A673 (cell line): ENCODE measurements around the gene ENDOD1. TPM values are rescaled to one million over a fixed set of nuclear protein-coding genes. Genes with fewer than 3 reads are reported as not detected.

Source experiments
- BruUV-seq: library from RNA; stranded (reverse); fragments of 400-500 nt; replicated peaks from 2 replicates; lab custom pipeline; 2021; lab: Mats Ljungman, UMichigan
- CTCF ChIA-PET: fragments of 300-600 bp; sonication (Branson Sonifier 250); formaldehyde crosslinking; loops from one replicate; lab custom pipeline; 2022; ENCODE audit warnings: antibody characterized with exemption; lab: Charles Lee
- POLR2A ChIA-PET: fragments of 300-600 bp; sonication (Branson Sonifier 250); formaldehyde crosslinking; loops from one replicate; lab custom pipeline; 2022; ENCODE audit warnings: antibody characterized with exemption; ENCODE audit not compliant: low non-redundant PET; lab: Charles Lee
- DNase-seq: peaks from one replicate; pipeline ENCODE4 v3.0.0-alpha.2; 2015; ENCODE audit warnings: low spot score
- H3K27ac ChIP-seq: fragments of 200-600 bp; sonication (generic); 2 replicates; pipeline ENCODE4 v1.5.1; 2016; ENCODE audit warnings: mixed run types, low read depth, mild to moderate bottlenecking, mixed read lengths, antibody characterized with exemption, low read length; ENCODE audit not compliant: poor library complexity, severe bottlenecking
- H3K27me3 ChIP-seq: fragments of 200-600 bp; sonication (generic); replicated peaks from 2 replicates; pipeline ENCODE4 v1.6.1; 2017; ENCODE audit warnings: mixed run types, low read depth, mild to moderate bottlenecking, mixed read lengths, antibody characterized with exemption, low read length; ENCODE audit not compliant: insufficient read depth, poor library complexity
- H3K36me3 ChIP-seq: fragments of 200-600 bp; sonication (generic); 2 replicates; pipeline ENCODE4 v1.6.1; 2016; ENCODE audit warnings: mixed run types, mild to moderate bottlenecking, mixed read lengths, antibody characterized with exemption, low read length; ENCODE audit not compliant: insufficient read depth, poor library complexity, severe bottlenecking
- H3K4me1 ChIP-seq: fragments of 200-600 bp; sonication (generic); 2 replicates; pipeline ENCODE4 v1.6.1; 2017; ENCODE audit warnings: mixed run types, mild to moderate bottlenecking, mixed read lengths, antibody characterized with exemption, low read length; ENCODE audit not compliant: insufficient read depth, poor library complexity, severe bottlenecking
- H3K4me3 ChIP-seq: fragments of 200-600 bp; sonication (generic); 2 replicates; pipeline ENCODE4 v1.5.1; 2016; ENCODE audit warnings: low read depth, mixed run types, mild to moderate bottlenecking, mixed read lengths, low read length; ENCODE audit not compliant: poor library complexity, severe bottlenecking
- H3K9me3 ChIP-seq: fragments of 200-600 bp; sonication (generic); 2 replicates; pipeline ENCODE4 v1.6.1; 2016; ENCODE audit warnings: mixed run types, low read depth, mild to moderate bottlenecking, mixed read lengths, antibody characterized with exemption, low read length; ENCODE audit not compliant: poor library complexity, severe bottlenecking
- CTCF ChIP-seq: fragments of 300-800, 200-600 bp; sonication (generic); conservative IDR thresholded peaks from 2 replicates; pipeline ENCODE4 v1.5.1; 2017; ENCODE audit warnings: low read depth, mild to moderate bottlenecking, antibody characterized with exemption, low read length, moderate library complexity, mixed read lengths
- EZH2 ChIP-seq: fragments of 200-600 bp; sonication (generic); IDR thresholded peaks from 2 replicates; pipeline ENCODE4 v1.6.1; 2017; ENCODE audit warnings: borderline replicate concordance, low read depth, mild to moderate bottlenecking, mixed read lengths, antibody characterized with exemption, low read length; ENCODE audit not compliant: poor library complexity, severe bottlenecking
- intact Hi-C: fragments of 100-400 bp; cut with micrococcal nuclease; formaldehyde crosslinking; loops from one replicate; pipeline ENCODE4 v1.10.0; 2022; ENCODE audit not compliant: unreplicated experiment
- total RNA-seq: library from RNA; stranded (reverse); gene quantifications from 2 replicates; pipeline ENCODE4 v1.2.3, GENCODE V29; 2021

Gene ENDOD1
- total RNA-seq, 1 experiment from 2014 or later: 7.3 TPM

GRCh38 chr11:95170294-95170693 is 80.6 kb downstream of the ENDOD1 start:
- Histone ChIP-seq H3K4me1 (no peaks in the 10 kb centered on the region), H3K9me3 (no peaks in the 10 kb centered on the region), H3K27ac (no peak overlapping the region), H3K27me3 (no peaks in the 10 kb centered on the region), H3K4me3 (no peak overlapping the region), H3K36me3 (no peaks in the 10 kb centered on the region)
- no peak for DNase-seq
- BruUV-seq: no TSS peak
- CTCF ChIA-PET: no interaction called here
- intact Hi-C loops: no loop called here
- POLR2A ChIA-PET: no interaction called here
- TF ChIP-seq EZH2 (no peak), CTCF (no peak)

GRCh38 chr11:95175818-95176380 is 86.3 kb downstream of the ENDOD1 start:
- BruUV-seq: no TSS peak
- H3K36me3 ChIP-seq: no peaks in the 10 kb centered on the region
- DNase-seq: no peak
- intact Hi-C loops: no loop called here
- CTCF ChIA-PET: no interaction called here
- no peaks in the 10 kb centered on the region for H3K4me1 ChIP-seq
- H3K27me3 ChIP-seq: no peaks in the 10 kb centered on the region
- H3K27ac ChIP-seq: no peak overlapping the region
- POLR2A ChIA-PET: interaction anchor here (0.7 kb wide), 1 partner anchor 26 kb away, joined by 6 read pairs; no protein-coding TSS in a partner anchor
- no peak overlapping the region for H3K4me3 ChIP-seq
- TF ChIP-seq EZH2 (no peak), CTCF (no peak)
- no peaks in the 10 kb centered on the region for H3K9me3 ChIP-seq

Other genes starting within 250 kb of the ENDOD1 start
- 86.1 and 86.7 TPM in 2 replicates for gene CWC15, start 116.3 kb upstream of the ENDOD1 start, total RNA-seq
- 3.0 and 3.9 TPM in 2 replicates for gene KDM4D, start 116.1 kb upstream of the ENDOD1 start, total RNA-seq
- not detected in 2 replicates for gene KDM4E, start 64.6 kb upstream of the ENDOD1 start, total RNA-seq
- not detected in 2 replicates for gene KDM4F, start 40.4 kb upstream of the ENDOD1 start, total RNA-seq
- gene SRSF8, start 22.9 kb upstream of the ENDOD1 start, total RNA-seq: 22.5 and 25.0 TPM in 2 replicates
- gene SESN3, start 141.4 kb downstream of the ENDOD1 start, total RNA-seq: 4.9 and 6.7 TPM in 2 replicates